Heart left ventricle (tissue), 16 donors: ENCODE data around the gene SWT1. TPM values are rescaled to one million over a fixed set of nuclear protein-coding genes. Genes with fewer than 3 reads are reported as not detected.

Experiments
- ATAC-seq, 4 donors: fragments of 200-7000 bp; cut with Tn5 transposase; one replicate each; pipeline ENCODE4 v1.9.1; 2020 to 2022; ENCODE audit warnings: moderate library complexity in 4 of 4, mild to moderate bottlenecking in 3 of 4, moderate number of reproducible peaks in 1 of 4
- DNase-seq, 5 donors: peaks; one replicate each; pipeline ENCODE4 v3.0.0-alpha.2; 2020
- H3K27ac ChIP-seq, 12 donors: fragments of 200-600 bp; sonication (generic) in 4 of 12; one replicate each; pipeline versions ENCODE4 v1.5.0 to v1.8.0; 2016 to 2022; ENCODE audit warnings: mild to moderate bottlenecking in 2 of 12
- H3K27me3 ChIP-seq, 9 donors: fragments of 200-600 bp; sonication (generic) in 2 of 9; one replicate each; pipeline versions ENCODE4 v1.5.1 to v1.8.0; 2016 to 2022; ENCODE audit warnings: mild to moderate bottlenecking in 3 of 9
- H3K36me3 ChIP-seq, 9 donors: fragments of 200-600 bp; sonication (generic) in 2 of 9; one replicate each; pipeline versions ENCODE4 v1.5.0 to v1.8.0; 2018 to 2022; ENCODE audit warnings: mild to moderate bottlenecking in 2 of 9
- H3K4me1 ChIP-seq, 12 donors: fragments of 200-600 bp; sonication (generic) in 4 of 12; one replicate each; pipeline versions ENCODE4 v1.5.0 to v1.8.0; 2016 to 2022; ENCODE audit warnings: mild to moderate bottlenecking in 3 of 12
- H3K4me3 ChIP-seq, 12 donors: fragments of 200-600 bp; sonication (generic) in 4 of 12; one replicate each; pipeline versions ENCODE4 v1.5.0 to v1.8.0; 2017 to 2022; ENCODE audit warnings: mild to moderate bottlenecking in 9 of 12, moderate library complexity in 4 of 12
- H3K9me3 ChIP-seq, 12 donors: fragments of 200-600 bp; sonication (generic) in 4 of 12; one replicate each; pipeline versions ENCODE4 v1.5.0 to v1.8.0; 2016 to 2022; ENCODE audit warnings: mild to moderate bottlenecking in 1 of 12
- CTCF ChIP-seq, 12 donors: fragments of 200-600 bp; sonication (generic) in 4 of 12; IDR thresholded peaks; one replicate each; pipeline versions ENCODE4 v1.5.0 to v1.8.0; 2018 to 2022; ENCODE audit warnings: antibody characterized with exemption in 12 of 12, mild to moderate bottlenecking in 5 of 12
- POLR2A ChIP-seq, 2 donors: fragments of 450-650 bp; IDR thresholded peaks; one replicate each; pipeline ENCODE4 v1.6.1; 2017; ENCODE audit warnings: antibody characterized with exemption in 2 of 2, mild to moderate bottlenecking in 2 of 2, moderate library complexity in 2 of 2
- WGBS, 4 donors: extraction: QIAGEN DNeasy Blood & Tissue Kit in 2 of 4; methylation state at CpG; one replicate each; pipeline versions ENCODE4 v1.1.5 to v1.1.7; 2013 to 2018; 5-methylcytosine and 5-hydroxymethylcytosine counted together
- intact Hi-C, 10 donors: fragments of 100-400 bp; cut with DNase I; formaldehyde crosslinking; loops; one replicate each; pipeline versions ENCODE4 v1.11.1 to v1.14.2; 2022
- polyA plus RNA-seq, 2 donors: library from polyadenylated mRNA; stranded (reverse); fragments of 200-250 nt; gene quantifications; one replicate each; pipeline ENCODE4 v1.2.3, GENCODE V29; 2013
- total RNA-seq, 9 donors: library from RNA; depleted of rRNA in 2 of 9; stranded (reverse); fragments of >200 nt in 2 of 9; fragmentation: NEBNext Ultra II Directional in 3 of 9; extraction: Animal tissue kit (Norgen Biotek cat#: 25700) in 3 of 9; gene quantifications; one replicate each; pipeline versions ENCODE4 v1.1.0 to v1.2.4, GENCODE V29; 2016 to 2023
- donor health status: ischemic (EF 13 %, LVEDD 7.1; RV severe dilation, severe dysfunction).
- donor health status: healthy with polysubstance abuse.
- donor health status: DM: no; HTN: yes; CAD: no.
- donor health status: DM: no; HTN: no; CAD: no.
- donor health status: ischemic (EF 25% LVEDD 6.9; RV normal size, moderate dysfunction).
- donor health status: ischemic (EF 25% LVEDD 5.7; RV mildly dilated, moderate dysfunction).
- donor health status: healthy.
- donor health status: DM: yes; HTN: yes; CAD: no.
- donor health status: ischemic (EF 35%, LVEDD 5.7; RV mildly dilated, moderate dysfunction).
- donor health status: nonischemic (EF 11% LVEDD 7.7; RV severe dilation, severe dysfunction).
- donor health status: DM: yes; HTN: yes; CAD: no.
- donor health status: PGD.
- donor health status: ischemic (EF 29% LVEDD 5.4; RV normal size, mild dysfunction).
- donor health status: nonischemic (EF 23%, LVEDD 6.1; RV moderate dilation, normal function).

The SWT1 gene
- total and polyA plus RNA-seq, 11 donors = 1.7 to 8.5 (median 5.3) TPM

- TF ChIP-seq CTCF (IDR thresholded peaks at IDR 0.05) (no peak), POLR2A (IDR thresholded peaks at IDR 0.05) (no peak)
- Histone ChIP-seq H3K9me3 (peaks cover 0 to 3% (median 0%) of the 10 kb centered on the region in 12 donors), H3K4me3 (no peak overlapping the region), H3K4me1 (peaks cover 0 to 14% (median 6%) of the 10 kb centered on the region in 12 donors), H3K36me3 (no peaks in the 10 kb centered on the region), H3K27ac (no peak overlapping the region), H3K27me3 (no peaks in the 10 kb centered on the region)
- DNase-seq = no peak
- intact Hi-C loops = no loop called here
- no peak for ATAC-seq
- WGBS, 4 donors = 79 to 87% (median 84%) methylated on average over 2 of the region's 2 CpGs
Measured at GRCh38 chr1:185322636-185323035, 165.7 kb downstream of the SWT1 start.

GRCh38 chr1:185324118-185324517 is 167.2 kb downstream of the SWT1 start:
- ATAC-seq (no peak), DNase-seq (no peak)
- WGBS, 4 donors = 92 to 100% (median 95%) methylated on average over 3 of the region's 3 CpGs
- intact Hi-C loops = no loop called here
- no peaks in the 10 kb centered on the region for H3K36me3 ChIP-seq
- no peak overlapping the region for H3K4me3 ChIP-seq
- peaks cover 0 to 3% (median 0%) of the 10 kb centered on the region in 12 donors for H3K9me3 ChIP-seq
- H3K27me3 ChIP-seq = no peaks in the 10 kb centered on the region
- H3K4me1 ChIP-seq = peaks cover 0 to under 1% (median 0%) of the 10 kb centered on the region in 12 donors
- TF ChIP-seq POLR2A (IDR thresholded peaks at IDR 0.05) (no peak), CTCF (IDR thresholded peaks at IDR 0.05) (no peak)
- no peak overlapping the region for H3K27ac ChIP-seq

GRCh38 chr1:185325413-185325812 is 168.4 kb downstream of the SWT1 start:
- ATAC-seq (no peak), DNase-seq (no peak)
- no peaks in the 10 kb centered on the region for H3K27me3 ChIP-seq
- H3K9me3 ChIP-seq = peaks cover 0 to 3% (median 0%) of the 10 kb centered on the region in 12 donors
- no peaks in the 10 kb centered on the region for H3K36me3 ChIP-seq
- intact Hi-C loops = loop anchor here in 1 of 10 donors (5.0 kb wide), 1 partner anchor 72 kb away; no protein-coding TSS in a partner anchor
- 47 to 58% (median 54%) methylated on average over 4 of the region's 4 CpGs for WGBS, 4 donors
- no peak for TF ChIP-seq CTCF (IDR thresholded peaks at IDR 0.05)
- no peak for TF ChIP-seq POLR2A (IDR thresholded peaks at IDR 0.05)
- H3K27ac ChIP-seq = no peak overlapping the region
- no peaks in the 10 kb centered on the region for H3K4me1 ChIP-seq
- no peak overlapping the region for H3K4me3 ChIP-seq

GRCh38 chr1:185328255-185328654 is 171.3 kb downstream of the SWT1 start:
- intact Hi-C loops = loop anchor here in 1 of 10 donors (5.0 kb wide), 1 partner anchor 69 kb away; no protein-coding TSS in a partner anchor

More at GRCh38 chr1:185328255-185328654, 171.3 kb downstream of the SWT1 start:
- Histone ChIP-seq H3K36me3 (no peaks in the 10 kb centered on the region), H3K9me3 (no peaks in the 10 kb centered on the region), H3K27ac (no peak overlapping the region), H3K4me1 (no peaks in the 10 kb centered on the region), H3K4me3 (no peak overlapping the region), H3K27me3 (no peaks in the 10 kb centered on the region)
- ATAC-seq (no peak), DNase-seq (no peak)
- WGBS, 4 donors = 91 to 94% (median 93%) methylated on average over 4 of the region's 4 CpGs
- TF ChIP-seq POLR2A (IDR thresholded peaks at IDR 0.05) = no peak
- TF ChIP-seq CTCF (IDR thresholded peaks at IDR 0.05) = no peak
